ENCODE measurements around the gene ARL11.
A peak's percentile ranks its signal among the peaks of the same experiment; 100 is the strongest.
"Not testable (repeated sequence)": the region's sequence is repeated elsewhere in the genome, so short reads cannot be mapped to it uniquely, and the experiment has no call there.

Gene ARL11

DNA sequence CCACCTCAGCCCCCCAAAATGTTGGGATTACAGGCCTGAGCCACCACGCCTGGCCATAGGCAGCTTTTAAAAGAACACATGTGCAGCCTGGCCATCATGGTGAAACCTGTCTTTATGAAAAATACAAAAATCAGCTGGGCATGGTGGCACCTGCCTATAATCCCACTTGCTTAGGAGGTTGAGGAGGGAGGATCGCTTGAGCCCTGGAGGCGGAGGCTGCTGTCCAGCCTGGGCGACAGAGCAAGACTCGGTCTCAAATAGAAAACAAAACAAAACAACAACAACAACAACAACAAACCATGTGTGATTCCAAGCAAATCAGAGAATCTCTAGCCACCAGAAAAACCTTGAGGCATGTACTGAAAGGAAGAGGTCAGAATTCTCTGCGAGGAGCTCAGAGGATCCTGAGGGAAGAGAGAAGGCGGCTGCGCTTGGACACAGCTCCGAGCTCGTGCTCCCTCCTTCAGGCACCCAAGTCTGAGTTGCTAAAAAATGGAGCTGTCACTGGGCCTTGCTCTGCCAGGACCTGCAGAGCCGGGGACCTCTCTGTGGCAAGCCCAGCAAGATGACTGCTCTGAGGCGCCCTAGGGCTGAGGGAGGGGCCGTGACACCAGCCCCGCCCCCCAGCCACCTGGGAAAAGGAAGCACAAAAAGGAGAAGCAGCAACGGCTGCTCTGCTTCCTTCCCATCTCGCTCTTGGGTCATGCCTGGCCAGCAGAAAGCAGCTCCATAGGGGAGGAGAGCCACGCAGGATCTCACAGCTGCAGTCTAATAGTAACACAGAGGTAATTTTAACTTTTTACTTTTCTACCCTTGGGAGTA, at the start of gene ARL11:
Gene ARL11, plus strand, starts transcription at position 677 of the 822 bp plus-strand sequence. CDS start 1,941 bp downstream, outside the sequence.
- peak; percentile 95 for DNase-seq

DNA sequence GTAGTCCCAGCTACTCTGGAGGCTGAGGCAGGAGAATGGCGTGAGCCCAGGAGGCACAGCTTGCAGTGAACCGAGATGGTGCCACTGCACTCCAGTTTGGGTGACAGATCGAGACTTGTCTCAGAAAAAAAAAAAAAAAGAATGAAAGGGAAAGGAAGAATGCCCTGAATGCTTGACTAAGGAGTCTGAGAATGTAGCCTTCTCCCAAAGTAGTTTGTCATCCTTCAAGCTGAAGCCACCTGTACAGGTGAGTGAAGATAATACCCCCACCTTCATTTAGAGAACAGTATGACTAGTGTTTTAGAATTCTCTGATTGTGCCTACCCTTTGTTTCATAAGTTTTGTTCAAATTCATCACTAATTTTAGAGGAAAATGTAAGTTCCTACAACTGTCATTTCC, 48.8 kb upstream of the ARL11 start:
- no peak for DNase-seq

DNA sequence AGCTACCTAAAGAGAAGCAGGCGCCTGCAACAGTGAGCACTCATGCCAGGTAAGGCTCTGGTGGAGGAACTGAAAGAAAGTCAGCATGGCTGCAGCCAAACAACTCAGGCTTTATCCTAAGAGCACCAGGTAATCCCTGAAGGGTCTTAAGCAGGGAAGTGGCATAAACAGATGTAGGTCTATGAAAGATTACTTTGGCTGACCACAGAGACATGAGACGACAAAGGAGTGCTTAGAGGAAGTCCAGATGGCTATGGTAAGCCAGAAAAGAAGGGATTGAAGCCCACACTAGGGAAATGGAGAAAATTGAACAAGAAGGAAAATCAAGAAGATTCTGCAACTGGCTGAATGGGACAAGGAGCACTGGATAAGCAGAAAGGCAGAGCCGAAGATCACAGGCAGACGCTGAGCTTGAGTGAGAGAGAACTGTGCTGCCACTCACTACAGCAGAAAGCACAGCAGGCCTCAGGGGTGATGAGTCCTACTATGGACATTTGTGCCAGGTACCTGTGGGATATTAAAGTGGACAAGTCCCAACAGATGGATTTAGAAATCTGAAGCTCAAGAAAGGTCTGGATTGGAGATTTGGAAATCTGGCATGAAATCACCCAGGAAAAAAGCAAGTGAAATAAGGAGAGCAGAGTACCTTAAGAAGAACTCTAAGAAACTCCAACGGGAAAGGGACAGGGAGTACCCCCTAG, 47.2 kb upstream of the ARL11 start:
- DNase-seq, result no peak

DNA sequence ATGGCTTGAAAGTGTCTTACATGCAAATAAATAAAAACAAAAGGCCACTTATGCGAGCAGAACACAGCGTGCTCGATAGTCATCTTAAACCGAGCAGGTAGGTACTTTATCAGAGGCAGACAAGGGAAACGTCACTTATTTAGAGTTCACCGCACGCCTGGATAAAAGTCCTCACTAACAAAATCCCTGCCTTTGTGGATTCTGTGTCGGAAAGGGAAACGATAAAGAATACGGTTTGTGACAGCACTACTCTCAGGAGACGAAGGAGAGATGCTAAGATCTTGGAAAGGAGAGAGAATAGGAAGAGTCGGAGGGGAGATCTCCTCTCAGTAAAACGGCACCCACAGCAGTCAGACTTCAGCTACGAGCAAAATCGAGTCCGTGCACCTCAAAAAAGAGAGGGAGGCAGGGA, 43.5 kb upstream of the ARL11 start:
- DNase-seq, result peak; percentile 45

DNA sequence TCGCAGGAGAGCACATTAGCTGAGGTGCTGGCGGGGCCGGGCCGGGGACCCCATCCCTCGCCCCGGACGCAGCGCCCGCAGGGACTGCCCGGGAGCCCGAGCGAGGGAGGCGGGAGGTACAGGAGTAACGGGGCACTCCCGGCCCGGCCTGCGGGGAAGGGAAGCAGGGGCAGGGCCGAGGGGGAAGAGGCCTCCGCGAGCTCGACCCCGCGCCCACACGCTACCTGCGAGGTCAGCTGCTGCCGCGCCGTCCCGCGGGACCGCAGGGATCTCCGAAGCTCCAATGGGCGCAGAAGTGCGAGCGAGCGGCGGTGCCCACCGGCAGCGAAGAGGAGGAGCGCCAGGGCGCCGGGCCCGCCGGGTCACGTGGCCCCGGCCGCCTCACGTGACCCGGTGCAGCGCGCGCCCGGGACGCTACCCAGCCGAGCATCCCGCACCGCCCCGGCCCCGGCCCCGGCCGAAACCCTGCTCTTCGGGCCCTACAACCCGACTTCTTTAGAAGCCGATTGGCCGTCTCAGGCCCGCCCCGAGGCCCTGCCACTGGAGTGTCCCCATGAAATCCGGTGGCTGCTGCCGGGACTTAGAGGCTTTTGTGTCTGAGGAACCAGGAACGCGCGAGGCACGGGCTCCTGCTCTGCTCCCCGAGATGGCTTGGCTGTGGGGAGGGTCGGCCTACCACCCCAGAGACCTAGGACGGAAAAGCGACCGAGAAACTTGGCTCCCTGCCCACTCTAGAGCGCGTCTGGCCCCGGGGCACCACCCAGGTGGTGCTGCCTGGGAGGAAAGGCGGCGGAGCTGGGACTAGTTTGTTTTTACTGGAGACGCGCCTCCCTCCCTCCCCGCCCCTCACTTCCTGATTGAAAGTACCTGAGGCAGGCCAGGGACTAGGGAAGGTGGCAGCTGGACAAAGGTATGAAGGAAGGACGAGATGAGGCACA, 42.8 kb upstream of the ARL11 start, which contains the start of gene RCBTB1:
Gene RCBTB1, minus strand, starts transcription at position 339 of the 938 bp plus-strand sequence. CDS start 18,279 bp downstream, outside the sequence.
- DNase-seq, result peak; percentile 81

DNA sequence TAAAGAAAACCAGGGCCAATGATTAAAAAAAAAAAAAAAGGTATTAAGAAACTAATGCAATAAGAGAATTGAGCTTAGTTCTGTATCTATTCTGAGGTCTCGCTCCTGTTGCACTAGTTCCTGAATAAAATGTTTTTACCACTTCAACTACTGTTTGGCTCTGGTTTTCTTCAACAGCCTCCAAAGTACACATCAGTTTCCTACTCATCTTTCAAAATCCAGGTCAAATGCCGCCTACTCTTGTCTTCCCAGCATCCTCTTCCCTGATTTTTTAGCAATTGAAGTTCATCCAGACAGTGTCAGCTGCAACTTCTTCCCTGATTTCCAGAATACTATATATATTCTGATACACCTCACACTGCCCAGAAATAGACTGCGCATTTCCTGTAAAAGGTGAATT, 41.6 kb upstream of the ARL11 start:
- no peak for DNase-seq

DNA sequence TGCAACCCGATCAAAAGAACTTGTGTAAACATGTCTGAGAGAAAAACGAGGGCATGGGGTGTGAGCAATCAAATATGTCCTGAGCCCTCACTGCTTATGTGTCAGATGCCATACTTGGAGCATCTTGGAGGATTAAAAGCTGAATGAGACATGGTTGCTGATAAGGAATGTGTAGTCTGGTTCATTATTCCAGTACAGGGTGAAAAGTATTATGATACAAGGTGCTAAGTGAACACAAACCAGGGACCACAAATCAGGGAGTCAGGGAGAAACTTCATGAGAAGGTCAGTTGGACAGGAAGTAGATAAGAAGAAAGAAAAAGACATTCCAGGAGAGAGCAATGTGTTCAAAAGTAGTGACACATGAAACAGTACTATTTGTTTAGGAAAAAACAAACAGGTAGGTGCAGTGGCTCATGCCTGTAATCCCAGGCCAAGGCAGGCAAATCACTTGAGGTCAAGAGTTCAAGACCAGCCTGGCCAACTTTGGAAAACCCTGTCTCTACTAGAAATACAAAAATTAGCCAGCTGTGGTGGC, 40.9 kb upstream of the ARL11 start:
- no peak for DNase-seq

DNA sequence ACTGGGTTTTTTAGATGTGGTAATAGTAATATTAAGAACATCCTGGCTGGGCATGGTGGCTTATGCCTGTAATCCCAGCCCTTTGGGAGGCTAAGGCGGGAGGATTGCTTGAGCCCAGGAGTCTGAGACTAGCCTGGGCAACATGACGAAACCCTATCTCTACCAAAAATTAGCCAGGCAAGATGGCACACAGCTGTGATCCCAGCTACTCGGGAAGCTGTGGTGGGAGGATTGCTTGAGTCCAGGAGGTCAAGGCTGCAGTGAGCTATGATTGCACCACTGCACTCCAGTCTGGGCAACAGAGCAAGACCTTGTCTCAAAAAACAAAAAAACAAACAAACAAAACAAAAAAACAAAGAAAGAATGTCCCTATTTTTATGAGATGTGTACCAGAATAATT, 37.6 kb upstream of the ARL11 start:
- not testable (repeated sequence) for DNase-seq

DNA sequence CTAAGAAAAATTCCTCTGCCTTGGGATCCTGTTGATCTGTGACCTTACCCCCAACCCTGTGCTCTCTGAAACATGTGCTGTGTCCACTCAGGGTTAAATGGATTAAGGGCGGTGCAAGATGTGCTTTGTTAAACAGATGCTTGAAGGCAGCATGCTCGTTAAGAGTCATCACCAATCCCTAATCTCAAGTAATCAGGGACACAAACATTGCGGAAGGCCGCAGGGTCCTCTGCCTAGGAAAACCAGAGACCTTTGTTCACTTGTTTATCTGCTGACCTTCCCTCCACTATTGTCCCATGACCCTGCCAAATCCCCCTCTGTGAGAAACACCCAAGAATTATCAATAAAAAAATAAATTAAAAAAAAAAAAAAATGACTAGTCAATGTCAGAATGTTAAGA, 34.4 kb upstream of the ARL11 start:
- DNase-seq, result not testable (repeated sequence)

DNA sequence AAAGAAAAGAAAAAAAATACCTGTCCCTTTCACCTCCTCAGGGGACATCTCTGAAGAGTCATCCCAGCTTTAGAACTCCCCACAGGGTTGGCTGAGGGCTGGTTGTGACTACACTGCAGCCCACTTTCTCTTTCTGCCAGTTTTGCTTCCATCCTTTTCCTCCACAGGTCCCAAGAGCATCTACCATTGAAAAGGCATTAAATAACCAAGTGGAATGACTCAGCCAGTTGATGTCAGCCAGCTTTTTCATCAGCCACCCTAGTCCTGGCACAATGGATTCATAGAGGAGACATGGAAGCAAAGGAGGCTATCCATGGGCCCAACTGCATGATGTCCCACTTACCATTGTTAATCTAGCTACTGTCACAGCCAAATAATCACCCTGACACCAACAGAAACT, 33.7 kb upstream of the ARL11 start:
- no peak for DNase-seq

DNA sequence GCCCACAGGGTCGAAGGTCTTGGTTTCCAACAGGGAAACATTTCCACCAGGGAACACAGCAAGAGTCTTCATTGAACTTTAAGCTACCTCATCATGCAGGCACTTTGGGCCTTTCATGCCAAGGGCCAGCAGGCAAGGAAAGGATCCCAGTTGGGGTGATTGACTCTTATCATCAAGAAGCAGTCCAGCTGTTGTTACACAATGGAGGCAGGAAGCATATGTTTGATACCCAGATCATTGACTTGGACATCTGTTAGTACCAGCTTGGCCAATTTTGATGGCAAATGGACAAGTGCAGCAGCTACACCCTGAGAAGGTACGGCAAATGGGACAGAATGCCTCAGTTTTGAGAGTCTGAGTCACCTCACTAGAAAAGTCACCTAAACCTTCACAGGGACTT, 32.1 kb upstream of the ARL11 start:
- no peak for DNase-seq

DNA sequence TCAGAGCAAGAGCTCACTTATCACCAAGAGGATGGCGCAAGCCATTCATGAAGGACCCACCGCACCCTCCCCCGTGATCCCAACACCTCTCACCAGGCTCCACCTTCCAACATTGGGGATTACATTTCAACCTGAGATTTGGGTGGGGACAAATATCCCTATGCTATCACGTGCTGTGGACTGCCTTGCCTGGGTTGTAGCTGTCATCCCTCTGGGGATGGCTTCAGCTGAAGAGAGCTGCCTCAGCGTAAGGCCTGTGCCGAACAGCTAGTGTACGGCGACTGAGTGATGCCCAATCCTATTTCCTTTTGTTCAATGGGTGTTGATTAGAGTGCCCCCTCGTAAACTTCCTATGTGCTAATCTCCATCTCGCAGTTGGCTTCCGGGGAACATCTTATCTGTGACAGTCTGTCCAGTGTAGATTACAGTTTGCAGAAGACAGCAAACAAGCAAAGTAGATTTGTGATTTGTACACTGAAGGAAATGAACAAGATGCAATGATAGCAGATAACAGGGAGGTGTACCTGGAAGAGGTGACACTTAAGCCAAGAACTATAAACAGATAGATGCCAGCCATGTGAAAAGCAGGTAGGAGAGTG, 31.2 kb upstream of the ARL11 start:
- peak; percentile 39 for DNase-seq

DNA sequence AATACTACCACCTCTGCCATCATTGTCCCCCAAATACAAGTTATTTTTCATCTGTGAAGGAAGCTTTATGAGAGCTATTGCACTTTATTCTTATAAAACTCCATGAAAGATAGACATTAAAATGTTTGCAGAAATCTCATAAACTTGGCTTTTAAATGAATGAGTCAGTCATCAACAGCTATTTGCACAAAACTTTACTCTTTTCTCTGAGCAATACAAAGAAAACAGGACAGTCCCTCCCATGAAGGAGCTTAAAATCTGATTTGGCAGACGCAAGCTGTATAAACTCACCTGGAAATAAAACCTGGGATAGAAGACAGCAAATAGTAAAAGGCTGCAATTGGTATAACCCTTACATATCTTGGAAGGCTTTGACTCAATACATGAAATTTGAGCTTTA, 26.3 kb upstream of the ARL11 start:
- no peak for DNase-seq

DNA sequence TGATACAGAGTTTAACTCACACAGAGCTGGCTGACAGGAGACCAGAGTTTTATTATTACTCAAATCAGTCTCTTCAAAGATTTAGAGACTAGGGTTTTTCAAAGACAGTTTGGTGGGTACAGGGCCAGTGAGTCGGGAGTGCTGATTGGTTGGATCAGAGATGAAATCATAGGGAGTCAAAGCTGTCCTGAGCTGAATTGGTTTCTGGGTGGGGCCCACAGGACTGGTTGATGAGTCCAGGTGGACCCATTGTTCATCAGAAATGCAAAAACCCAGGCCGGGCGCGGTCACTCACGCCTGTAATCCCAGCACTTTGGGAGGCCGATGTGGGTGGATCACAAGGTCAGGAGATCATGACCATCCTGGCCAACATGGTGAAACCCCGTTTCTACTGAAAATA, 25.7 kb upstream of the ARL11 start:
- not testable (repeated sequence) for DNase-seq

DNA sequence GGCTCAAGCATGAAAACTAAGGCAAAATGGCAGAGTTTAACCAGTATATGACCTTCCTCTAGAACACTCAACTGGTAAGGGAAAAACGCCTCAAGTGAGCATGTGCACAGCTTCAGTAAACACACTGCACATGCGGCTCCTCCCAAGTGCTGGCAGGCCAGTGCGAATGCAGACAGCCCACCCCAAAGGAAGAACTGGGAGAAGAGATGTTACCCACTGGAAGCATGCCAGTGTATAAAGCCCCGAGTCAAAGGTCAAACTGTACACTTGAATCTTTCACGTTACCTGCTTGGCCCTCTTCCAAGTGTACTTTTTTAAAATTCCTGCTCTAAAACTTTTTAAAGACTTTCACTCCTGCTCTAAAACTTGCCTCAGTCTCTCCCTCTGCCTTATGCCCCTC, 23.7 kb upstream of the ARL11 start:
- no peak for DNase-seq

DNA sequence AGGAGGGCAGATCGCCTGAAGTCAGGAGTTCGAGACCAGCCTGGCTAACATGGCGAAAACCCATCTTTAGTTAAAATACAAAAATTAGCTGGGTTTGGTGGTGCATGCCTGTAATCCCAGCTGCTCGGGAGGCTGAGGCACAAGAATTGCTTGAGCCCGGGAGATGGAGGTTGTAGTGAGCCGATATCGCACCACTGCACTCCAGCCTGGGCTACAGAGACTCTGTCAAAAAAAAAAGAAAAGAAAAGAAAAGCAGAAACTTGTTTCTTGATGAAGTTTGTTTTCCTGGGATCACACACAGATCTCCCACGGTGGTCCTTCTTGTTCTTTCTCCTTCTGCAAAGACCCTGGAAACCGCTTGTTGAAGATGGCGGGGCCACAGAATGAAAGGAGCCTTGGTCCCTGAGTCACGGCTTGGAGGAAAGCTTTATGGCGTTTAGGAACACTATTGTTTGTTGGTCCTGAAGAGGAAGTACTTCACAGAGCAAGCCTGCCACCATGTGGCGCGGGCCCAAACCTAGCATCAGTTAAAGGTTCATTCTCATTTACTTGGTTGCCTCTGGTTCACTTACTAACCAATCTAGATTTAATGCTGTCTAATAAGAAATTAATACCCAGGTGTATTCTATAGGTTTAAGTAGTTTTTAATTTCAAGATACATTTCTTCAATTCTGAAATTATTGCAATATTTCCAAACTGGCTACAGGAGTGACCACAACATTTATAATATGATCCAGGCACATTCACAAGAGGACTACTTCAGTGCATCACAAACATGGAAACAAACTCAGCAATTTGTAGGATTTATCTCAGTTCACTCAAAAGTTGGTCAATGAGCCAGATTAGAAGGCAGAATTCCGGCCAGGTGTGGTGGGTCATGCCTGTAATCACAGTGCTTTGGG, 21.3 kb upstream of the ARL11 start:
- DNase-seq, result peak; percentile 94

DNA sequence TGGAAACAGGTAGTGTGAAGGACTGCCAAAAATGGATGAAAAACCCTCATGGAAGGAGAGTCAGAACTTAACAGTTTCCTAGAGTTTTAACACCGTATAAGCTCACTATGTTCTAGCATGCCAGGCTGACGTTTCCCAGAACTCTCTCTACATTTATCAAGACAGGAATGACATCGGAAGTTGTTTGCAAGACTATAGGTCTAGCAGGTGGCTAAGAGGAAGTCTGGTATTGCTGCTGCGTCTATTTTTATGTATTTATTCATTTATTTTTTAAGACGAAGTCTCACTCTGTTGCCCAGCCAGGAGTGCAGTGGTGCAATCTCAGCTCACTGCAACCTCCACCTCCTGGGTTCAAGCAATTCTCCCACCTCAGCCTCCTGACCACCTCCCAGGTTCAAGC, 20.5 kb upstream of the ARL11 start:
- DNase-seq, result no peak

DNA sequence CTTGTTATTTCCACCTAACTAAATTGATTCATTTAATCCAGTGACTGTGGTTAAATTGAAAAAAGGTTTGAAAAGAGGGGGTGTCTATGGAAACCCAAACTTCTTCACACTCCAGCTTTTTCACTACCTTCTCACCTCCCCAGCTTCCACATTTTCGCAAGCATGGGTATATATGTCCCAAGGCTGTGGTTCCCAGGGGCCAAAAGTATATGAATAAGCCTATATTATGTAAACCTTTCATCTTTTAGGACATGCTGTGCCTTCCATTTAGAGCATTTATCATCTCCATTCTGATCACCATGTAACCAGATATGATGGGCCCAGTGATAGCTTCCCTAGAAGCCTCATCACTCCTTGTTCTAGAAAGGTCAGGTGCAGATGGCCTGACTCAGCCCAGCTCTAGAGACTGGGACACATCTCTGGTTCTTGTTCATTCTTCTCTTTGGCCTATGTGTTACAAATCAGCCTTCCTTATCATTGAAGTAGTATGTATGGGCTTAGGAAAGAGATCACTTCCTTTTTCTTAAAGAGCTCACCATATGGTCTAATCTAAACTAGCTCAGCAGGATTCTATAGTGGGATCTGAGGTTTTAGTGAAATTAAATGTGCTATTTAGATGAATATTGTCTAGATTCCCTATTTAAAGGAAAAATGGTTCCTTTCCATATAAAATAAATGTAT, 19.5 kb upstream of the ARL11 start:
- DNase-seq, result peak; percentile 72

DNA sequence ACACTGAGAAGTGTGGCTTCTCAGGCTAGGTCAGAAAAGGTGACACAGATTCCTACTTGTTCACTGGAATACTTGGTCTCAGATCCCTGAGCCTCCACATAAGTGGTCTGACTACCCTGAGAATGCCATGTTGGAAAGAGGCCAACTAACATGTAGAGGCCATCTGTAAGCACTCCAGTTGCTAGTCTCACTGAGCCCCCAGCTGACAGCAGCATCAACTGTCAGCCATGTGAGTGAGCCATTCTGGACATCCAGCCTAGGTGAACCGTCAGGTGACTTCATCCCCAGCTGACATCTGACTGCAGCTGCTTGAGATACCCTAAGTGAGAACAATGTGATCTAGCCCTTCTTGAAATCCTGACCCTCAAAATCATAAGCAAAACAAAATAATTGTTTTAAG, 18.1 kb upstream of the ARL11 start:
- no peak for DNase-seq

DNA sequence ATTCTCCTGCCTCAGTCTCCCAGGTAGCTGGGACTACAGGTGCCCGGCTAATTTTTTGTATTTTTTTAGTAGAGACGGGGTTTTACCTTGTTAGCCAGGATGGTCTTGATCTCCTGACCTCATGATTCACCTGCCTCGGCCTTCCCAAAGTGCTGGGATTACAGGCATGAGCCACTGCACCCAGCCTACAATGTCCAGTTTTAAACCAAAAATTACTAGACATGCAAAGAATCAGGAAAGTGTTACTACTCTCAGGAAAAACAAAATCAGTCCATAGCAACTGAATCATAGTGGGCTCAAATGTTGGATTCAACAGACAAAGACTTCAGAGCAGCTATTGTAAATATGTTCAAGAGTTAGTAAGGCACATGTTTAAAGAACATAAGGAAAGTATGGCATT, 16.3 kb upstream of the ARL11 start:
- DNase-seq, result not testable (repeated sequence)
